ENCODE measurements around the gene FOXJ2. TPM values are rescaled to one million over a fixed set of nuclear protein-coding genes. Genes with fewer than 3 reads are reported as not detected.

Gene FOXJ2
- total RNA-seq, 4 donors from 2014 or later = 10.9 to 23.0 (median 13.3) TPM

- no peak for TF ChIP-seq CTCF (IDR thresholded peaks at IDR 0.05; ENCODE audit: low read depth)
Measured at GRCh38 chr12:8078916-8079315, 46.4 kb downstream of the FOXJ2 start.

- TF ChIP-seq CTCF (IDR thresholded peaks at IDR 0.05; ENCODE audit: low read depth) = no peak
Measured at GRCh38 chr12:8080120-8080519, 47.6 kb downstream of the FOXJ2 start.

- TF ChIP-seq CTCF (IDR thresholded peaks at IDR 0.05; ENCODE audit: low read depth) = no peak
Measured at GRCh38 chr12:8081251-8081920, 48.9 kb downstream of the FOXJ2 start.

- TF ChIP-seq CTCF (IDR thresholded peaks at IDR 0.05; ENCODE audit: low read depth) = no peak
Measured at GRCh38 chr12:8082808-8083100, 50.2 kb downstream of the FOXJ2 start.

GRCh38 chr12:8087666-8088065 is 55.1 kb downstream of the FOXJ2 start:
- no peak for TF ChIP-seq CTCF (IDR thresholded peaks at IDR 0.05; ENCODE audit: low read depth)

GRCh38 chr12:8088574-8088973 is 56.1 kb downstream of the FOXJ2 start:
- no peak for TF ChIP-seq CTCF (IDR thresholded peaks at IDR 0.05; ENCODE audit: low read depth)

GRCh38 chr12:8089716-8090115 is 57.2 kb downstream of the FOXJ2 start:
- no peak for TF ChIP-seq CTCF (IDR thresholded peaks at IDR 0.05; ENCODE audit: low read depth)
